Testis (tissue), 2 donors: Measurements from ENCODE around the gene KCNF1.

Source experiments
- CTCF ChIP-seq, 3 experiments: fragments of 450-650 bp in 2 of 3; fragments of 200-600 bp in 1 of 3; sonication (generic) in 1 of 3; IDR thresholded peaks; one replicate each; pipeline ENCODE4 v1.5.1; 2016 to 2019; ENCODE audit warnings: antibody characterized with exemption in 3 of 3, mild to moderate bottlenecking in 2 of 3, moderate library complexity in 1 of 3
- POLR2A ChIP-seq: fragments of 450-650 bp; IDR thresholded peaks from one replicate; pipeline ENCODE4 v1.6.1; 2017; ENCODE audit warnings: antibody characterized with exemption, mild to moderate bottlenecking, moderate library complexity

- no peak for TF ChIP-seq POLR2A
- no peak for TF ChIP-seq CTCF (IDR thresholded peaks at IDR 0.05)
Observed at GRCh38 chr2:10948606-10949230, 37.0 kb downstream of the KCNF1 start.
